DND-41 (cell line): ENCODE data around the gene GRAMD4.
"Not testable (repeated sequence)": the region's sequence is repeated elsewhere in the genome, so short reads cannot be mapped to it uniquely, and the experiment has no call there.

Experiments used
- CTCF ChIP-seq: IDR thresholded peaks from 2 replicates; pipeline ENCODE4 v1.5.1; 2012; ENCODE audit warnings: borderline replicate concordance, low read length, moderate library complexity, mild to moderate bottlenecking; ENCODE audit not compliant: poor library complexity, severe bottlenecking; ENCODE audit errors: extremely low read depth
- EZH2 ChIP-seq: IDR thresholded peaks from 3 replicates; pipeline ENCODE4 v1.6.1; 2012; ENCODE audit warnings: borderline replicate concordance, low read depth, mild to moderate bottlenecking, moderate library complexity, low read length, inconsistent platforms; ENCODE audit not compliant: severe bottlenecking

GRCh38 chr22:46634973-46635685 is 14.9 kb downstream of the GRAMD4 start:
- not testable (repeated sequence) for TF ChIP-seq CTCF, EZH2
